Measurements from ENCODE around the gene EDAR.

Gene EDAR

DNA sequence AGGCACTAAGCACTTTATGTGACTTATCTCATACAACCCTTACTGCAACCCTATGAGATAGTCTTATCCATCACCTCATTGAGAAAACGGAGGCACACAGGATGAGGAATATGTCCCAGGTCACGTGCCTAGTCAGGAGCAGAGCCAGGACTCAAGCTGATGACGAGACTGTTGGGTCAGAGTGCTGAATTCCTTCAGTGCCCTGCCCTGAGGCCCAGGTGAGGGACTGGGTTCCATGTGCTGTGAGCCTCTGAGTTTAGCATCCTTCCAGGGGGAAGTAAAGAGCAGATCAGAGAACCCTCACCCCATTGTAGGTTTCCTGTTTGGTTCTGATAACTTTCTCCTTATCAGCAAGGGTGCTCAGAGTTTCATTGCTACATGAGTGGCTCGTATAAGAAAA lies 11.7 kb upstream of the EDAR start:
- DNase-seq, result no peak

DNA sequence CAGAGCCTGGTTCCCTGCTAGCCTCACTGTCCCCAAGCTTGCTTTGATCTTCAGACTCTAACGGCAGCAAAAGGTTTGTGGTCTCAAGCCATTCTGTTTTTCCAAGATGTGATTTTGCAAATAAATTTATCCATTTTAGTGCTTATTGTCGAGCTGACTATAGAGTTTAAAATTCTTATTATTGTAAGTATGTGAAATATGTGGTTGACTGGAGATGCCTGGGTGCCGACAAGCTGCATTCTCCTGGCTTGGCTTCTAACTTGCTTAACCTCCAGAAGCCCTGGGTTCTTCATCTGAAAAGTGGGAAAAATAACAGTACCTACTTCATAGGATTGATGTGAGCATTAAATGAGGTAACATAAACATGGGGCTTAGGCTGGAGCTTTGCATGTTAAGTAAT lies 9.9 kb upstream of the EDAR start:
- no peak for DNase-seq

DNA sequence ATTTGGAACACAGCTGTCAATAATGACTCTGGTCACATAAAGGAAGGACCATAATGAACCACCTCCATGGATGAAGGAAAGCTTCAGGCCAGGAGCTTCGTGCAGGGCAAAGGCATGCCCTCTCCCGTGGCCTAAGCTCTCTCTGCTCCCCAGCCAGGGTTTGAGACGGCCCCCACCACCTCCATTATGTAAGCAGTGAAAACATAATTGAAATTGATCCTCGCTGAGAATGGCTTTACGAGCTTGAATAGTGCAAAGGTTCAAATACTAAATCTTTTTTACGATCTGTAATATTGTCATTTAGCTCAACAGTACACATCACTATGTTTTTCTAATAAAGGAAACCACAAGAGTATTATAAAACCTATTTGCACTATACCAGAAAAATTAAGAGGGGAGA lies 5.2 kb upstream of the EDAR start:
- DNase-seq, result no peak

DNA sequence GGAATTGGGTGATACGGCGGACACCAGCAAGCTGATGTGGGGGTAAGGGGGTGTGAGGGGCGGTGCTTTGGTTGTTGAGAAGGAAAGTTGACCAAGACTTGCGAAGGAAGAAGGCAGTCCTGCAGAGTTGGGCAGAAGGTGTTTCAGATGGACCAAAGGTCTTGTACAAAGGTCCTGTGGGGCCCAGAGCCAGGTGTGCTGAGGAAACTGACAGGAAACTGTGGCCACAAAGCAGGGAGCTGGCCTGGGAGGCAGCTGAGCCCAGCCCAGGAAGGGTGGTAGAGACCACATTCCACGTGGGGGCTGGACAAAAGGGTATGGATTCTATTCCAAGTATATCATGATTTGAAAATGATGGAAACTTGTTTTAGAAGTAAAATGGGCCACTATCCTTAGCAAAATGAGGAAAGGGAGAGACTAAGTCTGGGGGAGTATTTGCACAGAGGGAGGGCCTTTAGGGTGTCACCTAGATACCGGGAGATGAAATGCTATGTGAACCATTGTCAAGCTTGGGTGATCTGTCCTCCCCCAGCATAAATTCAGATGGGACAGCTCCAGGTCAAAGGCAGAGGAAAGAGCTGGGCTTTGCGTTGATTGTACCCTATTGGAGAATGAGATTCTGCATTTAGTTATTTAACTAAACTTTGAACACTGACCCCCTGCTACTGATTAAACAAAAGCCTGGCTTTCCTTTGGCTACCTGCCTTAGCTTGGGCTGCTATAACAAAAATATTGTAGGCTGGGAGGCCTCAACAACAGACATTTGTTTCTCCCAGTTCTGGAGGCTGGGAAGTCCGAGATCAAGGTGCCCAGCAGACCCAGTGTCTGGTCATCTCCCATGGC lies 4.3 kb upstream of the EDAR start:
- DNase-seq, result no peak

DNA sequence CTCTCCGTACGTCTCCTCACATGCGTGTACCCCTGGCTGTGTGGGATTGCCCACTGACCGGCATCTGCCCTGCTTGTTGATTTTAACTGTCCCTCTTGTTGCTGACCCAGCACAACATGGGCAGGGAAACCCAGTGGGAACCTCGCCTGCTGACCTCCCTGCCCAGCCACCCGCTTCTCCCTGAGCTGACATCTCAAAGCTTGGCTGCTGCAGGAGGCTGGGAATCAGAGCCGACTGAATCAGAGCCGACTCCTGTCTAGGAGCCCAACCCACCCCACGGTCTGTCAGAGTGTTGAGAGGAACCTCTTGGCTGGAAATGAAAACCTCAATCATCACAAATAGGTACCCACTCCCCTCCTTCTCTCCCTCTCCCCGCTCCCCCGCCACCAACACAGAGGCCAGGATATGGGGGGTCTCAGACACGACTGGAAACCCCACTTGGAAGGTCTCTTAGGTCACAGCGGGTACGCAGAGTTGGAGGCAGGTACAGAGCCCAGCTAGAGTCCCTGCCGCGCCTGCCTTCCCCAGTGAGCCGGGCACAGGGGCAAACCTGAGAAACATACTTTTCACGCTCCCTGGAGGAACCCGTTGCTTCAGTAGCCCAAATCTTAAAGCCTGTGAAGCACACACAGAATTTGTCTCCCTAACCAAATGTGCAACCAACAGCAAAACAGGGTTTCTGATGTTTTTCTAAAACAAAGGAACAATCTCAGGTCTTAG lies 784 bp downstream of the EDAR start:
- DNase-seq, result no peak

DNA sequence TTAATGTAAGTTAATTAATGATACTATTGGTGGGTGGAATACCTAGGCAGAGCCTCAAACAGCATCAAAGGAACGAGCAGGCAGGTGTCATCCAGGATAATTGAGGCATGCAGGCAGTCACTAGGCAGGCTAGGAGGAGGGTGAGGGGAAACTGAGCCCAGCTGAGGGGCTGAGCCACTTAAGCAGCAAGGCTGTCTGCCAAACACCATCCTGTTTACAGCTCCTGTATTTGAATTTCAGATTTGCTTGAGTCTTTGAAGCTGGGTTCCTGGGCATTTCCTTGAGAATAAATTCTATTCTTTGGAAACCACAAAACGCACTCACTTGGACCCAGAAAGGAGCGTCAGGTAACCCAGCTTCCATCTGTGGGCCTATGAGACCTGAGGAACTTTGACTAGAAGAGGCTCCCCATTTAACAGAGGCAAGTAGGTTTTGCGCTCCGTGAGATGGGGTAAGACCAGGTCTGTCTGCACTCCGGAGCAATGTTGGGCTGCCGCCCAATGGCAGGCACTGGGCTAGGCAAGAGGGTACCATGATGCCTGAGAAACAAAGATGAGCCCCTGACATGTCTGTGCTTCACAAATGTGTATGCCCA lies 2.0 kb downstream of the EDAR start:
- no peak for DNase-seq

DNA sequence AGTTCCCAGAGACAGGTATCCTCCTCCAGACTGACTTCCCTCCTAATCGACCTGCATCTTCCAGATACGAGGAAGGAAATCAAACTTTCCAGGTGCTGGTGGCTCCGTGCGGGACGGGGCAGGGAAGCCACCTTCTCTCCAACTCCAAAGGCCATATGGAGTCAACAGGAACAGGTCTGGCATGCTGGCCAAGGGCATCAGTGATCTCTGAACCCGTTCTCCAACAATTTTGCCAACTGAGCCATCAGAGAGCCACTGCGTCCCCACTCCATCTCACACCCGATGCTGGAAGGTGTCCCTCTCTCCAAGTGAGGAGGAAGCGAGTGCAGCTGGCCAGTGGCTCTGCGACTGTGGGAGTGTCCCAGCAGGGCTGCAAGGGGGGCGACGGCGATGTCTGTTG lies 5.4 kb downstream of the EDAR start:
- DNase-seq, result no peak

DNA sequence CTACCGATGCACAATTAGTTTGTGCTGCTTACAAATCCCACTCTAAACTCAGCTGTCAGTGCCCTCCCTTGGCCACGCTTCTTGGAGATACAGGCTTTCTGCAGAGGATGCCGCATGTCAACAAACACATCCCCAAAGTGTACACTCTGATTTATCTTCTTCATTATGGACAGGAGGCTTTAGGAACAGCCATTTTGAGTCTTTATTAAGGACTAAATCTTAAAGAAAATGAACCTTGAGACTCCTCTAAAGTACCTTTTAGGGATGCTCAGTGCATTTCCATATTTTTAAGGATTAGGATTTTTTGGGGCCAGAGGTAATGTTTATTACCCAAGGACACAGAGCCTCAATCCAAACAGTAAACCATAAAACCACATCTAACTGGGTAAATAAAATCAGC lies 6.0 kb downstream of the EDAR start:
- no peak for DNase-seq

DNA sequence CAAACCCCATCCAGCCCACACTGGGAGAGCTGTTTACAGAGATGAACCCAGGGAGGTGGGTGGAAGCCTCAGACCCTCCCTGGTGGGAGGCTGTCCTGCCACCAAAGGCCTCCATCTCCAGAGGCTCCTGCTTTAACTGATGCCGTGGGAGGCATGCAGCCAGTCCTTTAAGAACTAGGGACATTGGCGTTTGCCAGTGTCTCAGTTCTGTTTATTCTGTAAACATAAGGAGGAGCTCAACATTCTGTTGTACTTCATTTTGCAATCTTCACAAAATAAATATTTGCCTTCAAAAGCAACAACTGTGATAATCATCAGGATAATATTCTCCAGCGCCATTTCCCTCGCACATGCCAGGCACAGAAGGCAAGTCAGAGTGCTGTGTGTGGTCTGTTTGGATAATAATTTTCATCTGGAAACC lies 6.8 kb downstream of the EDAR start:
- no peak for DNase-seq

DNA sequence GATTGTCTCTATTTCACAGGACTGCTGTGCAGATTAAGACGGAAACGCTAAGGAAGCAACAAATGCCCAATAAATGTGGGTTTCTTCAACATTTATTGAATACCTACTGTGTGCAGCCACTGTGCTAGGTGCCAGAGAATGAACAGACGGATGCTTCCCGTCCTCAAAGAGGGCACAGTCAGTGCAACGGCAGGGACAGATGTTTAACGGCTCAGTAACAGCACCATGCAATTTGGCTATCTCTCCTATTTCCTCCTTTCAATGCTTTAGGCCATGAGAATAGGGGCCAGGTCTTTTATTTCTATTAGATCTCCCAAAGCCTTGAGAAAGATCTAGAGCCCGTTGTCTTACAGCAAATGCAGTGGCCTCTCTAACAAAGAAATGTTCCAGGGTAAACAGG lies 7.2 kb downstream of the EDAR start:
- DNase-seq, result no peak

DNA sequence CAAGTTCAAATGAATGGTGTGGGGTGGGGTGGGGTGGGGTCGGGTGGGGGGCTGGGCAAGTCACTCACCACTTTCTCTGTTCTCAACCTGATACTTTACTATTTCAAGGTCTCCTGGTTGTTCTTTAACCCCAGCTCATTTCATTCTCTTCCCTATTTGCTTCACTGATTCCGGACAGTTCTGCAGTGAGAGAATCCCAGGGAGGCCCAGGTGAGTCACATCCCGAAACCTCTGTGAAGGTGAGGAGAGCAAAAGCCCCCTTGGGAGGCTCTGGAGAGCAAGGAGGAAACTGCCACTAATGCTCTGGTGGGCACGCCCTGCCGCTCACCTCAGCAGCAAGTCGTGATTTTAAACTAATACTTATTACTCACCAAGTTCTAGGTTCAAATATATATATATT lies 8.9 kb downstream of the EDAR start:
- no peak for DNase-seq

DNA sequence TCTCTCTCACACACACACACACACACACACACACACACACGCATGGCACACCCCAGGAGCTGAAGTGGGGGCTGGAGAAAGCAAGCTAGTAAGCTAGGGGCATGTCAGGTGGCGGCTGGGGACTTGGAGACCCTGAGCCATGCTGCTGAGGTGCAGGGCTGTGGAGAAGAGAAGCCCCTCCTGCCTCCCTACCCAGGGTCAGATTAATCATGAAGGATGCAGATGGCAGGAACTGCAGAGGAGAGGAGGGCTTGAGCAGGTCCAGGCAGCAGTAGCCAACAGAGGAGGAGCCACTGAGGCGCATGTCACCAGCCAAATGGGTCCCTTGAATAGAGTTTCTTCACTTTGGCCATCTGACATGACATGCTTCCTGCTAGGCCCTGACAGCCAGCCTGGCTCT lies 9.6 kb downstream of the EDAR start:
- DNase-seq, result no peak

DNA sequence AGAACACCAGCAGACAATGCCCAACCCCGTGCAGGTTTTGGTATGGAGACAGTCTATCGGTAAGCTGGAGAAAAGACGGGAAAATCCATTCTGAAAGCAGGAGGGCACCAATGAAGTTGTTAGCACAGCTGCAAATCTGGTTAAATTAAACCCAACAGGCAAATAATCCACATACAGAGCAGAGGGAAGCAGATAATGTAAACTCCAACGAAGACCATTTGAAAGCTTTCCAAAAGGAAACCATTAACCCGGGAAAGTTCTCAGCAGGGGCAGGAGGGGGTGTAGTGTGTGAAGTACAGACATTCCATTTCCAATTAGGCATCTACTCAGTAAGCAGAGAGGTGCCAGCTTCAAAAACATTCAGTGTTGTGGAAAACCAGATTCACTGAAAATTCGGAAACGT lies 10.3 kb downstream of the EDAR start:
- no peak for DNase-seq

DNA sequence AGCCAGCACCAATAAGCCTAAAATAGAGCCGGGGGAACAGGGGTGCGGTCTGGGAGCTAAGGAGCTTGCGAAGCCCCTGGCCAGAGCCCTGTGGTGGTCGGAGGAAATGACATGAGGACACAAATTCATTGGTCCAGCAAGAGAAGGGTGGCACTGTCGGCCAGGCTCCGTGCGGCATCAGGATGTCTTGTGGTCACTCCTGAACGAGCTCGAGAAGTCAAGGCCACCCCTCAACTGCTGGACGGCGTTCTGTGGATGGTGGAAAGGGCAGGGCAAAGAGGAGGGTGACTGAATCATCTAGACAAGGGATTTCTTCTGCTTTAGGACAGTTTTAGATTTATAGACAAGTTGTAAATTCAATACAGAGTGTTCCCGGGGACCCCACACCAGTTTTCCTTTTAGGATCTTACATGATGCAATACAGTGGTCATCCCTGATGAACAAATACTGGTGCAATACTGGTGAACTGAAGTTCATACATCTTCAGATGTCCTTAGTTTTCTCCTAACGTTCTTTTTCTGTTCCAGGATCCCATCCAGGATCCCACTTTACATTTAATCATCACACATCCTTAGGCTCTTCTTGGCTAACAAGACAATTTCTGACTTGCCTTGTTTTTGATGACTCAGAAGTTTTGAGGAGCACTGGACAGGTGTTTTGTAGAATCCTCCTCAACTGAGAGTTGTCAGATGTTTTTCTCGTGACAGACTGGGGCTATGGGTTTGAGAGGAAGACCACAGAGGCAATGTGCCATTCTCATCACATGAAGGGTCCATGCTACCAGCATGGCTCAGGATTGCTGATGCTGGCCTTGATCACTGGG lies 13.2 kb downstream of the EDAR start:
- DNase-seq, result no peak

DNA sequence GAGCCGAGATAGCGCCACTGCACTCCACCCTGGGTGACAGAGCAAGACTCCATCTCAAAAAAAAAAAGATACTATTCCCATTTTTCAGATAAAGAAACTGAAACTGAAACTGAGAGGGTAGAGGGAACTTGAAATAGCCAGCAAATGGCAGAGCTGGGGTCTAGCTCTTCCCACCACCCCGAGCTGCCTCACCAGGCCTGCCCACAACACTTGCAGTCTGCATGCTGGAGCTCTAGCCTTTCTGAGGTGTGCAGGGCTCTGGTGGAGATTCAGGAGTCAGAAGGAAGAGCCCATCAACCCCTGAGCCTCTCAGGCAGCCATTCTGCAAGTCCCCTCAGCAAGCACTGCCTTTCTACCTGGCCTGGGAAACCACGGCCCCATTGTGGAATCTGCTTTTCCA lies 14.3 kb downstream of the EDAR start:
- no peak for DNase-seq

DNA sequence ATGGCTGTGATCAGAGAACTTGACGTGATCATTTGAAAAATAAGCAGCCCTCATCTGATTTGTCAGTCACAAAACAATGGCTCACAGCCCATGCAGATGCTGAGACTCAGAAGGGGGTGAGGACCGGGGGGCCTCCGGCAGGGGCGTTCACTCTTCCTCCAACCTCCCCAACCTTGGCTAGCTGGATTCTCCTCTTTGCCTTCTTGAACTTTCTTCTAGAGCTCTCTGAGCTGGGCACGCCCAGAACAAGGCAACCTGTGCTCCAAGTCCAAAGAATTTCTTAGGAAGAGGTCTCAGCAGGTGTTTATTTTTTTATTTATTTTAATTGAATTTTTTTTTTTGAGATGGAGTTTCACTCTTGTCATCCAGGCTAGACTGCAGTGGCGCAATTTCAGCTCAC lies 16.4 kb downstream of the EDAR start:
- no peak for DNase-seq

DNA sequence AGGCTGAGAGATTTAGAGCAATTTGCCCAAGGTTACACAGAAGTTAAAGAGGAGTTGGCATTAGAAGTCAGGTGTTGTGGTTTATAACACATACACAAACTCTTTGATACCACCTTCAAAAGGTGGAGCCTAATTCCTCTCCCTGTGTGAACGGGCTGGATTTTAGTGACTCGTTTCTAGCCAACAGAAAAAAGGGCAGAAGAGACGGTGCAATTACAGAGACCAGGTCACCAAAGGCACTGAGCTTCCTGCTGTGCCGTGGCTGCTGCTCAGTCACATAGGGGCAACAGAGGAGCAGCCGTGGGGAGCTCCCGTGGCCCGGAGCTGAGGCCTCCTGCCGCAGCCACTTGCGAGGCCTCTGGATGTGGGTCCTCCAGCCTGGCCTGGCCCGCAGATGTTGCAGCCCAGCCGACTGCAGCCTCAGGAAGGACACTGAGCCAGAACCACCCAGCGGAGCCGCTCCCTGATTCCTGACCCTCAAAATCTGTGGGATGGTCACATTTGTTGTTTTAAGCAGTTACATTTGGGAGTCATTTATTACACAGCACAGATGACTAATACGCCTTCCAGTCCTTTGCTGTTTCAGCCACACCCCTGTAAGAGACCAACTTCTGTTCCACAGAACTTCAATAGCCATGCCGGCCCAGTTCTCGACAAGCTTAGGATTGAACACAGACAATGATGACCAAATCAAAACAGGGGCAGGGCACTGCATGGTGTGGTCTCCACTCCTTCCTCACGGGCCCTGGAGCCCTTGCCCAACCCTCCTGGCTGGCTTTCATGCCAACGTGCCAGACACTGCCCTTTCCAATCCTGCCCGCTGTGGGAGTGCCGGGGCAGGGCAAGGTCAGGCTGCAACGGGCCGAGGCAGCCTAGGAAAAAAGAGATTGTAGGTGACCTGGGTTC lies 17.1 kb downstream of the EDAR start:
- DNase-seq, result no peak

DNA sequence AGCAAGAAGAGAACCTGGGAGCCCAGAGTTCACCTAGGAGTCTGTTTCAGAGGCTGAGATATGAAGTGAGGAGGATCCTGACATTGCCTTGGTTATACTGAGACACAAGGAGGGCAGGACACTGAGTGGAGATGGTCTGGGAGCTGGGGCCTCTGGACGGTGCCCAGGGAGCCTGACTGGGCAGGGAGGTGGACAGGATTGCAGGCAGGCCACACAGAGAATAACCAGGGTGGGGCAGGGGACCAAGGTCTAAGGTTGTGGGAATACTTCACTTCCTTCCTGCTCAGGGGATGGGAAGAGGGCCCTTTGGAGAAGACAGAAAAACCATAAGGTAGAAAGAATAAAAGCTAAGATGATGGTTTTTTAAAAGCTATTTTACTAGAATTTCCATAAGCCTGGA lies 18.7 kb downstream of the EDAR start:
- no peak for DNase-seq

DNA sequence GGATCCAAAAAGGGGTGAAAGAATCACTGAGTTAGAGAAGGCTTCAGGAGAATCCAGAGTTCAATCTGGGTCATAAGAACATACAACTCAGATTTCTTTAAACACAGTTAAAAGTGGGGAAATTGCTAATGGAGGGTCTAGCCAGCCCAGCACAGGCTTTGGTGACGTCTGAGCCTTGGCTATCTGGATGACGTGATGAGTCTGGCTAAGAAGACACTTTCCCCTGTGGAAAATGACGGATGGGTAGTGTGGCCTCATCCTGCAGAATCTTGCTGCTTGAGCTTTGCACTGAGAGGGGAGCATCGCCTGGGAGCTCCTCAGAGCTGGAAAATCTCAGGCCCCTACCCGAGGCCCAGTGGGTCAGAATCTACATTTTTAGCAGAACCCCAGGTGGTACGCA lies 19.2 kb downstream of the EDAR start:
- no peak for DNase-seq

DNA sequence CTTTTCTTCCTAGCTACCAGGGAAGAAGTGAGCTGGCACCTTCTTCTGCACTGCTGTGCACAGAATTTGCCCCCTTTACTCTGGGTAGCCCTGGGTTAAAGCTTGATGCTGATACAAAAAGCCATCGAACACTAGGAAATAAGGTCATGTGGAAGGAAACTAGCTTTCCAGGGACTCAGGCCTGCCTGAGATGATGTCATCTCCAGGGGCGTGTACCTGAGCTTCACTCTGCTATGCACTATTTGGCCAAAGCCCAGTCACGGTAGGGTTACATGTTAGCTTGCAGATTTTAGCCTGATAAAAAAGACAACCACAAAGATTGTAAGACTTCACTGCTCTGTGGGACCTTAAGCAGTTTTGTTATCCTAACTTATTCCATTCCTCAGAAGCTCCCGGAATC lies 20.4 kb downstream of the EDAR start:
- DNase-seq, result no peak

DNA sequence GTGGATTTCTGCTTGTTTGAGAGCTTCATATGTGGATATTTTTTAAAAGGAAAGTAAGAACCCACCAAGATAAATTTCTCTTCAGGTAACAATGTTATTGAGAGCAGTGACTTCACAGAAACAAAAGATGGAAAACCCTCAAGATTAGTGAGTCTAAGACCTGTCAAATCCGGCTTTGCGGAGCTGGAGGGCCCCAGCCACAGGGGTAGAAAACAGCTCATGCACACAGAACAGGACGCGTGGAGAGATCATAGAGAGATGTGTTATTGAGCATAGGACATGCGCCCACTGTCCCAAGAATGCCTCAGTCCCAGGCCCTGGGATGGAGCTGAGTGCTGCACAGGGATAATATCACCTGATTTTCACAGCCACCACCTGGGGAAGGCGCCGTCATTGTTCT lies 21.3 kb downstream of the EDAR start:
- DNase-seq, result no peak

All from hematopoietic multipotent progenitor cell treated with erythropoietin and hydrocortisone succinate and interleukin-3 and kit ligand, for 8 days (in vitro differentiated cells).